ENCODE measurements around the gene LMAN2.

Gene LMAN2

DNA sequence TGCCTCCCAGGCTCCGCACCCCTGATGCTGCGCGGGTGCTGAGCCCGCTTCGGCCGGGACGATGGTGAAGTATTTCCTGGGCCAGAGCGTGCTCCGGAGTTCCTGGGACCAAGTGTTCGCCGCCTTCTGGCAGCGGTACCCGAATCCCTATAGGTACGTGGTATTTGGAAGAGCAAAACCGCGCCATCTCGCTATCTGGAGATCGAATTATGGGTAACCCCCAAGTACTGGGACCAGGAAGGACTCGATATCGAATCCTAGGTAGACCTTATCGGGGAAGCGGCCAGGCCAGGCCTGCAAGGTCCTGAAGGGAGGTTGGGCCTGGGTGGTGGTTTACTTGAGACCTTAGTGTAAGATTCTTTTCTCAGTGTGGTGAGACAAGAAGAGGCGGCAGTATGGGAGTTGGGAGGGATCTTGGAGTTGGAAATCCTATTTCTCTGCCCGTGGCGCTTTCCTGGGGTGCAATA, 47.5 kb downstream of the LMAN2 start:
- no peak for FAIRE-seq

DNA sequence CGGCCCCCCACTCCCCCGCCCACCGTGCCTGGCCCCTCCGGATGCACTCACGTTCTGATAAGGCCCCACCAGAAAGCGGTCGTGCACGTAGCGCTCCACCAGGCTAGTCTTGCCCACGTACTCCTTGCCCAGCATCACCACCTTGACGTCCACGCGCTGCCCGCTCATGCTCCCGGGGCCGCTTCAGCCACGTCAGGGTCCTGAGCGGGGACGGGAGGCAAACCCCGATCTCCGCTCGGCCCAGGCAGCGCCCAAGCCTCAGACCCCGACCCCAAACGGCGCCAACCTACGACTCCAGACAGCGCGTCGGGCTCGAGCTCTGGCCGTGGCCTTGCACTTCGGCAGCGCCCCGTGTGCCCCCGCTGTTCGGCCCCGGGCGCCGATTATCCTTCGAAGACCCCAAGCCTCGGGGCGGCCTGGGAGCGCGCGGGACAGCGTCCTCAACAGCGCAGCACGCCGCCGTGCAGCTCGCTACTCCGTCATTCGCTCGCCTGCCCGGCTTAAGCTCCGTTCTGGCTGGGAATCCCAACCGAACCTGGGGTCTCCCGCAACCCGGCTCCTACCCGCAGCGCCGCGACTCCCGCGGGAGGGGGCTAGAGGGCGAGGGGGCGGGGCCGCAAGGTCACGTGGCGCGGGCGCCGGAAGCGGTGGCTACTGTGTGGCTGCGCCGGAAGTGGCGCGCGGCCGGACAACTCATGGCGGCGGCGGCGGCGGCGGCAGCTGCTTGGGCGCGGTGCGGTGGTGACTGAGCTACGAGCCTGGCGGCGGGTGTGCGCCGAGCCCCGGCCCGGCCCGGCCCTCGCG, 48.1 kb downstream of the LMAN2 start, which contains the start of the genes PRELID1 and RAB24:
Gene PRELID1 (plus strand): TSS at position 679 of the 804 bp plus-strand sequence. CDS start 187 bp downstream, outside the sequence.
Gene RAB24 (minus strand): TSS at position 599 of the 804 bp plus-strand sequence. CDS start 431 bp downstream, at position 168.
- no peak for FAIRE-seq

- no peak for FAIRE-seq
Observed at GRCh38 chr5:177302354-177303110, 48.9 kb downstream of the LMAN2 start.

DNA sequence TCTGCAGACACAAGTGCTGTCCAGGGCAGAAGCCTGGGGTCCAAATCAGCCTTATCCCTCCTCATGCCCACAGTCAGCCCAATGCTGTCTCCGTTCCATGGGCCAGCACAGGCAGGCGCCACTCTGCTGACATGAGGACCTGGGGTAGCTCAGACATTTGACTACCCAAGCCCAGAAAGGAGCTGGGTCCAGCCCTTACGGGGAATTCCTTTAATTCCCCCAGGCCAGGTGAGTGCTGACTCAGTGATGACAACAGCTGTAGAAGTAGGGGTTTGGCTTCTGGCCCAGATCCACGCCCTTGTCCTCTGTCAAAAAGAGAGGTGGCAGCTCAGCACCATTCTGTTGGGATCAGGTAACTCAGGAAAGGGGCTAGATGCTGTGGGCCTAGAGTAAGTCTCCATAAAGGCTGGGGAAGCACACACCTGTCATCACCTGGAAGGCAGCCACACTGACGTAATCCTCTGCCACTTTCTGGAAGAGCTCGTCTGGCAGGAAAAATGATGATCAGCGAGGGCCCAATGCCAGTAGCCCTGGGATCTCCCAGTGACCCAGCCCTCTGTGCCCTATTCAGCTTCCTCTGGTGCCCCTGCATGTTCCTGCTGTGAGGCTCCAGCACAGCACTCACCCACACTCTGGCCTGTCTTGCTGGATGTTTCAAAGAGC, 49.8 kb downstream of the LMAN2 start:
- no peak for FAIRE-seq

DNA sequence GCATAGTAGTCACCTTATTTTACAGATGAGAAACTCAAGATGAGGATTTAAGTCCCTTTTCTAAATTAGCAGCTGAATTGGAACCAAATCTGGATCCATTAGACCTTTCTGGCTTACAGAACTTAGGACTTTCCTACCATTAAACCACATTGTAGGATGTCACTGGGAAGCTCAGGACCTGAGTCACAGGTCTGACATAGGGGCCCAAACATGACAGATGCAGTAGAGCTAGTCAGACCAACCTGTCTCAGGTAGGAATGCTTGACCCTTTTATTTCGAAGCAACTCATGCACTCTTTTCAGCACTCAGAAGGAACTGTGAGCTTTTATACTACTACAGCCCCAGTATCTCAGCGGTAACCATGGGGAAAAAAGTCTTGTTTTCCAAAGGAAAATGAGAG, 50.5 kb downstream of the LMAN2 start:
- no peak for FAIRE-seq

GRCh38 chr5:177300236-177300880, 51.1 kb downstream of the LMAN2 start:
- FAIRE-seq: no peak

- no peak for FAIRE-seq
Observed at GRCh38 chr5:177299697-177300096, 51.8 kb downstream of the LMAN2 start.

- FAIRE-seq: no peak
Observed at GRCh38 chr5:177297922-177298321, 53.5 kb downstream of the LMAN2 start.

- FAIRE-seq: no peak
Observed at GRCh38 chr5:177296581-177296980, 54.9 kb downstream of the LMAN2 start.

DNA sequence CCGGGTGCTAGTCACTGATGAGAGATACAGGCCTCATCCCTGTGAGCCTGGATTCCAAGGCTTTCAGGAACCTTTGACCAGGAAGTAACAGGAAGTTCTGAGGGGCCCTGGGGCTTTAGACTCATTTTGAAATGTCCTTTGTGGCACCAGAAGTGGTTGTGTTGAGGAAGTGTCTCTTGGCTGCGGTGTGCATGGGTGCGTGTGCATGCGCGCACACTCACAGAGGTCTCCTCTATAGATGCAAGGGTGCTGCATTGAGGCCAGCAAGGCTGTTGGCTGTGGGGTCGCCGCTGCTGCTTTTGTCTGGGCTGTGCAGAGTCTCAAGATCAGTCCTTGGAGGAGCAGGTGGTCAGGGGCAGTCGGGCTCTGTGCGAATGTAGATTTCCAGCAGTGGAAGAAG, 55.5 kb downstream of the LMAN2 start:
- FAIRE-seq: no peak

DNA sequence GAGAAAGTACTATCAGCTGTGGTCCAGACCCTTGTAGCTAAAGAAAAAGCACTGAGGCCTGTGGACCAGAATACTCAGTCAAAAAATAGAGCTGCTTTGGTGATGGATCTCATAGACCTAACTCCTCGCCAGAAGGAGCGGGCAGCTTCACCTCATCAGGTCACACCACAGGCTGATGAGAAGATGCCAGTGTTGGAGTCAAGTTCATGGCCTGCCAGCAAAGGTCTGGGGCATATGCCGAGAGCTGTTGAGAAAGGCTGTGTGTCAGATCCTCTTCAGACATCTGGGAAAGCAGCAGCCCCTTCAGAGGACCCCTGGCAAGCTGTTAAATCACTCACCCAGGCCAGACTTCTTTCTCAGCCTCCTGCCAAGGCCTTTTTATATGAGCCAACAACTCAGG, 56.8 kb downstream of the LMAN2 start:
- no peak for FAIRE-seq

DNA sequence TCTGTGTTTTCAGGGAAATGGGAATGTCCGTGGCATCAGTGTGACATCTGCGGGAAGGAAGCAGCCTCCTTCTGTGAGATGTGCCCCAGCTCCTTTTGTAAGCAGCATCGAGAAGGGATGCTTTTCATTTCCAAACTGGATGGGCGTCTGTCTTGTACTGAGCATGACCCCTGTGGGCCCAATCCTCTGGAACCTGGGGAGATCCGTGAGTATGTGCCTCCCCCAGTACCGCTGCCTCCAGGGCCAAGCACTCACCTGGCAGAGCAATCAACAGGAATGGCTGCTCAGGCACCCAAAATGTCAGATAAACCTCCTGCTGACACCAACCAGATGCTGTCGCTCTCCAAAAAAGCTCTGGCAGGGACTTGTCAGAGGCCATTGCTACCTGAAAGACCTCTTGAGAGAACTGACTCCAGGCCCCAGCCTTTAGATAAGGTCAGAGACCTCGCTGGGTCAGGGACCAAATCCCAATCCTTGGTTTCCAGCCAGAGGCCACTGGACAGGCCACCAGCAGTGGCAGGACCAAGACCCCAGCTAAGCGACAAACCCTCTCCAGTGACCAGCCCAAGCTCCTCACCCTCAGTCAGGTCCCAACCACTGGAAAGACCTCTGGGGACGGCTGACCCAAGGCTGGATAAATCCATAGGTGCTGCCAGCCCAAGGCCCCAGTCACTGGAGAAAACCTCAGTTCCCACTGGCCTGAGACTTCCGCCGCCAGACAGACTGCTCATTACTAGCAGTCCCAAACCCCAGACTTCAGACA, 57.5 kb downstream of the LMAN2 start:
- FAIRE-seq: no peak

GRCh38 chr5:177291735-177292134, 59.7 kb downstream of the LMAN2 start:
- no peak for FAIRE-seq

GRCh38 chr5:177290816-177291596, 60.5 kb downstream of the LMAN2 start:
- FAIRE-seq: no peak

DNA sequence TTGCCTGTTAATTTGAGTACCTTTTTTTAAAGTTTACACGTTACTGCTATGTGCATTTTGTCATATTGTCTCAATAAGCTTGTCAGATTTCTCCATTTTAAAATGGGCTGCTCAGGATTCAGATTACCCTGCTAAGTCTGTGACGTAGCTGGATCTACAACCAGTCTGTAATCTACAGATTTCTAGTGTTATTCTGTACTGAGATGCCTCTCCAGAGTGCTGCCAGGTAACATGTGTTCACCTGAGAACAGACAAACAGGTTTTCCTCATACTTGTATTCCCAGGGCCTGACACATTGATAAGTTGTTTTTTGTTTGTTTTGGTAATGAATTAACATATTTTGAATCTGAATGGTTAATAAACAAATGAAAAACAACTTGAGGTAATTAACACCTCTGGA, 63.3 kb downstream of the LMAN2 start:
- FAIRE-seq: no peak

All from TTC549 (cell line).